Thyroid gland (tissue), 4 donors: ENCODE measurements around the gene SH3GLB1. TPM values are rescaled to one million over a fixed set of nuclear protein-coding genes. Genes with fewer than 3 reads are reported as not detected.

ENCODE experiments used
- DNase-seq, 2 donors: peaks; one replicate each; pipeline ENCODE4 v3.0.0-alpha.2; 2019
- H3K27ac ChIP-seq, 3 donors: fragments of 200-600 bp; sonication (generic); 1 replicate in 2 of 3; 2 replicates in 1 of 3; pipeline ENCODE4 v1.5.1; 2016 to 2019; ENCODE audit warnings: mild to moderate bottlenecking in 1 of 3, moderate library complexity in 1 of 3
- H3K27me3 ChIP-seq: fragments of 200-600 bp; sonication (generic); one replicate; pipeline ENCODE4 v1.5.1; 2019
- H3K36me3 ChIP-seq, 2 donors: fragments of 200-600 bp; sonication (generic); one replicate each; pipeline ENCODE4 v1.5.1; 2016 to 2019
- H3K4me1 ChIP-seq, 2 donors: fragments of 200-600 bp; sonication (generic); one replicate each; pipeline ENCODE4 v1.5.1; 2017 to 2019
- H3K4me3 ChIP-seq, 3 donors: fragments of 200-600 bp; sonication (generic); replicated peaks in 1 of 3; 1 replicate in 2 of 3; 2 replicates in 1 of 3; pipeline ENCODE4 v1.5.1; 2016; ENCODE audit warnings: mild to moderate bottlenecking in 1 of 3
- H3K9me3 ChIP-seq: fragments of 200-600 bp; sonication (generic); one replicate; pipeline ENCODE4 v1.5.1; 2017
- POLR2A ChIP-seq, 2 donors: fragments of 450-650 bp; IDR thresholded peaks; one replicate each; pipeline ENCODE4 v1.6.1; 2017; ENCODE audit warnings: antibody characterized with exemption in 2 of 2, mild to moderate bottlenecking in 2 of 2, moderate library complexity in 1 of 2
- WGBS, 2 donors: methylation state at CpG; one replicate each; pipeline ENCODE4 v1.1.5; 2017; 5-methylcytosine and 5-hydroxymethylcytosine counted together
- intact Hi-C: fragments of 100-400 bp; cut with DNase I; formaldehyde crosslinking; loops from one replicate; pipeline ENCODE4 v1.15.1; 2023
- total RNA-seq, 4 donors: library from RNA; depleted of rRNA; stranded (reverse); fragments of >200 nt; gene quantifications; one replicate each; pipeline ENCODE4 v1.2.3, GENCODE V29; 2016
- TF ChIP-seq, protein P1 (sequence below), 6 experiments: fragments of 200-600 bp in 3 of 6; fragments of 450-650 bp in 3 of 6; sonication (generic) in 3 of 6; IDR thresholded peaks; one replicate each; pipeline ENCODE4 v1.5.1; 2016 to 2019; ENCODE audit warnings: antibody characterized with exemption in 6 of 6, mild to moderate bottlenecking in 2 of 6, inconsistent platforms in 1 of 6, moderate library complexity in 1 of 6

SH3GLB1 gene
- total RNA-seq, 4 donors from 2014 or later: 45.1 to 75.6 (median 58.1) TPM

DNA sequence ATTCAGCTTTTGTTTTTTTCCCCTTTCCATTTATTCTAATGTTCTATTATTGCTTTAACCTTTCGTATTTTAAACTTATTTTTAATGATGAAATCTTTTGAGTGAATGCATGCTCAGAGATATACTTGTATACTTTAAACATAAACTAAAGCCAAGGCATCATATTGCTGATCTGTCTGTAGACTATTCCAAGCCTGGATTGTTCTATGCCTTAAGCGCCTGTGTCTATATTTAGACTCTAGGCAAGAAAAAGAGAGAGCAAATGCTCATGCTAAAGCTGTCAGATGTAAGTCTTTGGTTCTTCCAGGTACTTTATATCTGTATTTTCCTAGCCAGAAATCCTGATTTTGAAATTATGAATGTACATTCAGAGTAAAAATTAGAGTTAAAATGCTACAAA, 14.4 kb downstream of the SH3GLB1 start:
- TF ChIP-seq, protein P1, sequence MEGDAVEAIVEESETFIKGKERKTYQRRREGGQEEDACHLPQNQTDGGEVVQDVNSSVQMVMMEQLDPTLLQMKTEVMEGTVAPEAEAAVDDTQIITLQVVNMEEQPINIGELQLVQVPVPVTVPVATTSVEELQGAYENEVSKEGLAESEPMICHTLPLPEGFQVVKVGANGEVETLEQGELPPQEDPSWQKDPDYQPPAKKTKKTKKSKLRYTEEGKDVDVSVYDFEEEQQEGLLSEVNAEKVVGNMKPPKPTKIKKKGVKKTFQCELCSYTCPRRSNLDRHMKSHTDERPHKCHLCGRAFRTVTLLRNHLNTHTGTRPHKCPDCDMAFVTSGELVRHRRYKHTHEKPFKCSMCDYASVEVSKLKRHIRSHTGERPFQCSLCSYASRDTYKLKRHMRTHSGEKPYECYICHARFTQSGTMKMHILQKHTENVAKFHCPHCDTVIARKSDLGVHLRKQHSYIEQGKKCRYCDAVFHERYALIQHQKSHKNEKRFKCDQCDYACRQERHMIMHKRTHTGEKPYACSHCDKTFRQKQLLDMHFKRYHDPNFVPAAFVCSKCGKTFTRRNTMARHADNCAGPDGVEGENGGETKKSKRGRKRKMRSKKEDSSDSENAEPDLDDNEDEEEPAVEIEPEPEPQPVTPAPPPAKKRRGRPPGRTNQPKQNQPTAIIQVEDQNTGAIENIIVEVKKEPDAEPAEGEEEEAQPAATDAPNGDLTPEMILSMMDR (IDR thresholded peaks at IDR 0.05): no peak
- TF ChIP-seq POLR2A (IDR thresholded peaks at IDR 0.05): no peak
- 92 to 94% methylated on average over 2 of the region's 2 CpGs for WGBS, 2 donors
- no peak overlapping the region for H3K4me3 ChIP-seq
- H3K36me3 ChIP-seq: peaks cover 0 to 4% of the 10 kb centered on the region in 2 donors
- DNase-seq: no peak
- no peaks in the 10 kb centered on the region for H3K27me3 ChIP-seq
- H3K27ac ChIP-seq: no peak overlapping the region
- H3K9me3 ChIP-seq: no peaks in the 10 kb centered on the region
- H3K4me1 ChIP-seq: peaks cover 1 to 8% of the 10 kb centered on the region in 2 donors
- intact Hi-C loops: no loop called here

DNA sequence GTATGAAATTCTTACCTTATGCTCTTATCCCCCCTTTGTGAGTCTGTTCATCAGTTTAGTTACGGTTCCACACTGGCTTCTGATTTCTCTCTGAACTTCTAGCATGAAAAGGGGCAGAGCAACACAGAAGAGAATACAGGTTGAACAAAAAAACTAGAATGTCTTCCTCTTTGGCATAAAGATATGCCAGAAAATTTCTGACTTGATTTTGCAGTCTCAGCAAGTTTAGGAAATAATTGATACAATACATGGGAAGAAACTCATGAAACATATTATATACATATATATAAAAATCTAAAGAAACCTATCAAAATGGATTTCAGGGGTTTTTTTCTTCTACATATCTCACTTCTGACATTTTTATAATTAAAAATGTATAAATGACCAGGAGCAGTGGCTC, 27.0 kb downstream of the SH3GLB1 start:
- no peaks in the 10 kb centered on the region for H3K9me3 ChIP-seq
- H3K27ac ChIP-seq: no peak overlapping the region
- H3K4me3 ChIP-seq: no peak overlapping the region
- TF ChIP-seq, protein P1 (IDR thresholded peaks at IDR 0.05): no peak
- no peak for TF ChIP-seq POLR2A (IDR thresholded peaks at IDR 0.05)
- intact Hi-C loops: no loop called here
- 96 to 98% methylated on average over 1 of the region's 1 CpG for WGBS, 2 donors
- DNase-seq: no peak
- peaks cover 0 to 8% of the 10 kb centered on the region in 2 donors for H3K4me1 ChIP-seq
- no peaks in the 10 kb centered on the region for H3K27me3 ChIP-seq
- peaks cover 22% of the 10 kb centered on the region in 2 donors for H3K36me3 ChIP-seq

DNA sequence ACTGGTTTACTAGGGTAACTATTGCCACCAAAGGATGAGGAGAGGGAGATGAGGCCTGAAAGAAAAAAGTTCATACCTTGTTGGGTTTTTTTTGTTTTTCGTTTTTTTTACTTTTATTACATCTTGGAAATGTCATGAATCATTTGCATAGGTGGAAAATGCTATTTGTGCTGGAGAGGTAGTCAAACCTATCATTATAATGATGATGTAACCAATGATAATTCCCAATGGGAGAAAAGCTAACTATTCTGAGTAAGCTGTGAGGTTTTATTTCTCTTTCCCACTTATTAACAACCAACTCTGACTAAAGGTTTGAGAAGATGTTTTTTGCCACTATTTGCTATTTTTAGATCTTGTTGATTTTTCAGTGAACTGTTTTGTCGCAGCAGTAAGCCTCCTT, 29.0 kb downstream of the SH3GLB1 start:
- DNase-seq: no peak
- Histone ChIP-seq H3K27me3 (no peaks in the 10 kb centered on the region), H3K36me3 (peaks cover 32 to 34% of the 10 kb centered on the region in 2 donors), H3K27ac (no peak overlapping the region), H3K9me3 (no peaks in the 10 kb centered on the region), H3K4me3 (no peak overlapping the region), H3K4me1 (peaks cover 0 to 8% of the 10 kb centered on the region in 2 donors)
- TF ChIP-seq POLR2A (IDR thresholded peaks at IDR 0.05): no peak
- TF ChIP-seq, protein P1 (IDR thresholded peaks at IDR 0.05): no peak
- intact Hi-C loops: no loop called here
- WGBS, 2 donors: 27 to 29% methylated on average over 2 of the region's 2 CpGs

DNA sequence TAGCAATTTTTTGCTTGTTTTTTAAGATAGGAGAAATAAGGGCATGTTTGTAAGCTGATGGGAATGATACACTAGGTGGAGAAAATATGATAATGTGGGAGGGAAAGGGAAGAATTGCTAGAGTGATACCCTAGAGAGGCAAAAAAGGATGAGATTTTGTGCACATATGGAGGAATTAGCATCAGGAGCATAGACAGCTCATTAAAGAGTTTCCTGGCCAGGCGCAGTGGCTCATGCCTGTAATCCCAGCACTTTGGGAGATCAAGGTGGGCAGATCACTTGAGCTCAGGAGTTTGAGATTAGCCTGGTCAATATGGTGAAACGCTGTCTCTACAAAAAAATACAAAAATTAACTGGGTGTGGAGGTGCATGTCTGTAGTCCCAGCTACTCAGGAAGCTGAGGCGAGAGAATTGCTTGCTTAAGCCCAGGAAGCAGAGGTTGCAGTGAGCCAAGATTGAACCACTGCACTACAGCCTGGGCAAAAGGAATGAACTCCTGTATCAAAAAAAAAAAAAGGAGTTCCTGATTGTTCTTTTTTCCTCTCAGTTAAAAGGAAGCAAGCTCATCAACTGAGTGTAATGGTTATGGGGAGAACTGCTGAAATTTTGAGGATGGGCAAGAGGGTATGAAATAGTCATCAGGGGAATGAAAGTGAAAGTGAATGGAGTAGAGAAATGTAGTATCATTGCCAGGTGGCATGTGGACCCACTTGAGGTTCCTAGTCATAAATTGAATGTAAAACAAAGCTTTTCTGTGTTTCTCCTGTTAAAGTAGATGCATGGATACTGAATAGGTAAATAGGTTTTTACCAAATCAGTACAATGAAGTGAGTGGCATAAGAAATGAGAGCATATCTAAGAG, 35.5 kb downstream of the SH3GLB1 start:
- TF ChIP-seq, protein P1 (IDR thresholded peaks at IDR 0.05): no peak
- TF ChIP-seq POLR2A (IDR thresholded peaks at IDR 0.05): no peak
- peaks cover 0 to 8% of the 10 kb centered on the region in 2 donors for H3K4me1 ChIP-seq
- DNase-seq: no peak
- intact Hi-C loops: no loop called here
- peaks cover 50% of the 10 kb centered on the region in 2 donors for H3K36me3 ChIP-seq
- no peak overlapping the region for H3K27ac ChIP-seq
- H3K9me3 ChIP-seq: no peaks in the 10 kb centered on the region
- H3K27me3 ChIP-seq: no peaks in the 10 kb centered on the region
- H3K4me3 ChIP-seq: no peak overlapping the region
- 76 to 81% methylated on average over 3 of the region's 3 CpGs for WGBS, 2 donors

DNA sequence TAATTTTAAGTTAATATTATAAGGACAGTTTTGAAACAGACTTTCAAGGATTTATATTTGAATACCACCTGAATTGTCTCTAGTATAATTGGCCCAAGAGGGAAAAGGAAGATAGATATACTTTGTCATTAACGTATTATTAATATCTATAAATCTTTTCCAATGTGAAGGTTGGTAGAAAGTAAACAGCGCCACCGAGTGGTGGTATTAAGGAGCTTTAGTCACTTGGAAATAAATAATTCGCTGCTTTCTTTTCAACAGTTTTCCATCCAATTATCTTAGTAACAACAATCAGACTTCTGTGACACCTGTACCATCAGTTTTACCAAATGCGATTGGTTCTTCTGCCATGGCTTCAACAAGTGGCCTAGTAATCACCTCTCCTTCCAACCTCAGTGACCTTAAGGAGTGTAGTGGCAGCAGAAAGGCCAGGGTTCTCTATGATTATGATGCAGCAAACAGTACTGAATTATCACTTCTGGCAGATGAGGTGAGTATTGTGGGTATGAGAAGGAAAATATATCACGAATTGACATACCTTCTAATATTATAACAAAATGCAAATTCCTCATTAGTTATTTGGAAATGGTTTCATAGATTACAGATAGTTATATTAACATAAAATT, 37.7 kb downstream of the SH3GLB1 start:
- no peak for TF ChIP-seq POLR2A (IDR thresholded peaks at IDR 0.05)
- TF ChIP-seq, protein P1 (IDR thresholded peaks at IDR 0.05): peak in 4 of 6 experiments; percentile 16 to 60 (median 39)
- DNase-seq: peak in 1 of 2 donors; percentile 12
- Histone ChIP-seq H3K36me3 (peaks cover 28% of the 10 kb centered on the region in 2 donors), H3K9me3 (no peaks in the 10 kb centered on the region), H3K4me1 (peaks cover 0 to 8% of the 10 kb centered on the region in 2 donors), H3K27me3 (no peaks in the 10 kb centered on the region), H3K27ac (no peak overlapping the region), H3K4me3 (no peak overlapping the region)
- WGBS, 2 donors: 55 to 57% methylated on average over 6 of the region's 6 CpGs
- intact Hi-C loops: no loop called here
